ENCODE results near the gene GTF3C1.

DNA sequence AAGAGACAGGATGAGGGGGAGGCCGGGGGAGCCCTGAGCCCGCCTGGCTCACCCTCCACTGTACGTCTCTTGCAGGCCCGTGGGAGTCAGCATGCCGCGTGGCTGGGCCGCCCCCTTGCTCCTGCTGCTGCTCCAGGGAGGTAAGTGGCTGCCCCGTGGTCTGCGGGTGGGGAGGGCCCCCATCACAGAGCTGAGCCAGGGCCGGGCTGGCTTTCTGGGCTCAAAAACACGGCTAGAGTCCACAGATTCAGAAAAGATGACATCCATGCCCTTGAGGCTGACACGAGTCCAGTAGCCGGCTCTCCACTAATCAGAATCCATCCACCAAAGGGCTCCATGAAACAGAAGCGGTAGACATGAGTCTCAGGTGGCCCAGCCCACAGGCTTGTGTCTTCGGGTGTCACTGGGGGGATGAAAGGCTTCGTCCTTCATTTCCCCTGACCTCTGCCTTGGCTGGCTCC, 119.7 kb downstream of the GTF3C1 start:
- TF ChIP-seq, protein P1, sequence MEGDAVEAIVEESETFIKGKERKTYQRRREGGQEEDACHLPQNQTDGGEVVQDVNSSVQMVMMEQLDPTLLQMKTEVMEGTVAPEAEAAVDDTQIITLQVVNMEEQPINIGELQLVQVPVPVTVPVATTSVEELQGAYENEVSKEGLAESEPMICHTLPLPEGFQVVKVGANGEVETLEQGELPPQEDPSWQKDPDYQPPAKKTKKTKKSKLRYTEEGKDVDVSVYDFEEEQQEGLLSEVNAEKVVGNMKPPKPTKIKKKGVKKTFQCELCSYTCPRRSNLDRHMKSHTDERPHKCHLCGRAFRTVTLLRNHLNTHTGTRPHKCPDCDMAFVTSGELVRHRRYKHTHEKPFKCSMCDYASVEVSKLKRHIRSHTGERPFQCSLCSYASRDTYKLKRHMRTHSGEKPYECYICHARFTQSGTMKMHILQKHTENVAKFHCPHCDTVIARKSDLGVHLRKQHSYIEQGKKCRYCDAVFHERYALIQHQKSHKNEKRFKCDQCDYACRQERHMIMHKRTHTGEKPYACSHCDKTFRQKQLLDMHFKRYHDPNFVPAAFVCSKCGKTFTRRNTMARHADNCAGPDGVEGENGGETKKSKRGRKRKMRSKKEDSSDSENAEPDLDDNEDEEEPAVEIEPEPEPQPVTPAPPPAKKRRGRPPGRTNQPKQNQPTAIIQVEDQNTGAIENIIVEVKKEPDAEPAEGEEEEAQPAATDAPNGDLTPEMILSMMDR (IDR thresholded peaks at IDR 0.05; ENCODE audit: low read depth, low read length, missing input control), result no peak
- no peak for TF ChIP-seq ATF3 (IDR thresholded peaks at IDR 0.05)
- TF ChIP-seq GABPA (IDR thresholded peaks at IDR 0.05 in 1 of 2, conservative IDR thresholded peaks at IDR 0.05 in 1 of 2), result no peak
- TF ChIP-seq YY1 (IDR thresholded peaks at IDR 0.05), result no peak

Data from liver (tissue), 3 donors.